OCI-LY1 (cell line): Measurements from ENCODE around the gene IMMT.

Experiments
- H2AFZ ChIP-seq: fragments of 200-600 bp; sonication (generic), shearing (Covaris generic); 2 replicates; pipeline ENCODE4 v1.6.0; 2014; ENCODE audit warnings: antibody characterized with exemption, mild to moderate bottlenecking, low read length
- H3F3A ChIP-seq: fragments of 200-600 bp; sonication (generic), shearing (Covaris generic); 2 replicates; pipeline ENCODE4 v1.6.0; 2014; ENCODE audit warnings: mild to moderate bottlenecking, antibody characterized with exemption, low read length, moderate library complexity; ENCODE audit not compliant: insufficient read depth
- H3K27ac ChIP-seq: fragments of 200-600 bp; sonication (generic); 2 replicates; pipeline ENCODE4 v1.5.1; 2014; ENCODE audit warnings: low read length, mixed run types, mild to moderate bottlenecking, low read depth; ENCODE audit not compliant: poor library complexity, severe bottlenecking
- H3K27me3 ChIP-seq: fragments of 200-600 bp; sonication (generic); 2 replicates; pipeline ENCODE4 v1.6.0; 2014; ENCODE audit warnings: antibody characterized with exemption, mild to moderate bottlenecking, low read length, moderate library complexity; ENCODE audit not compliant: insufficient read depth
- H3K36me3 ChIP-seq: fragments of 200-600 bp; sonication (generic); 2 replicates; pipeline ENCODE4 v1.6.1; 2014; ENCODE audit warnings: mild to moderate bottlenecking, antibody characterized with exemption, low read length, moderate library complexity, mixed read lengths; ENCODE audit not compliant: insufficient read depth
- H3K4me1 ChIP-seq: fragments of 200-600 bp; sonication (generic); 2 replicates; pipeline ENCODE4 v1.5.1; 2014; ENCODE audit warnings: mild to moderate bottlenecking, low read length, moderate library complexity; ENCODE audit not compliant: insufficient read depth, severe bottlenecking
- H3K4me2 ChIP-seq: fragments of 200-600 bp; sonication (generic), shearing (Covaris generic); 2 replicates; pipeline ENCODE4 v1.6.1; 2014; ENCODE audit warnings: low read length
- H3K4me3 ChIP-seq: fragments of 200-600 bp; sonication (generic); 2 replicates; pipeline ENCODE4 v1.5.1; 2014; ENCODE audit warnings: low read length, low read depth, mild to moderate bottlenecking, mixed read lengths; ENCODE audit not compliant: poor library complexity, severe bottlenecking
- H3K79me2 ChIP-seq: fragments of 200-600 bp; shearing (Covaris generic); 2 replicates; pipeline ENCODE4 v1.6.1; 2016; ENCODE audit warnings: mixed run types, low read length, mixed read lengths; ENCODE audit not compliant: insufficient read depth
- H3K9ac ChIP-seq: fragments of 200-600 bp; sonication (generic), shearing (Covaris generic); 2 replicates; pipeline ENCODE4 v1.6.1; 2014; ENCODE audit warnings: mild to moderate bottlenecking, low read length, mixed read lengths
- H3K9me2 ChIP-seq: fragments of 200-600 bp; sonication (generic), shearing (Covaris generic); 2 replicates; pipeline ENCODE4 v1.6.1; 2014; ENCODE audit warnings: low read depth, mild to moderate bottlenecking, low read length, mixed read lengths
- H3K9me3 ChIP-seq: fragments of 200-600 bp; shearing (Covaris generic); 2 replicates; pipeline ENCODE4 v1.6.1; 2014; ENCODE audit warnings: low read length, mixed read lengths
- H4K20me1 ChIP-seq: fragments of 200-600 bp; sonication (generic), shearing (Covaris generic); 2 replicates; pipeline ENCODE4 v1.6.0; 2016; ENCODE audit warnings: mild to moderate bottlenecking, low read length; ENCODE audit not compliant: insufficient read depth
- CTCF ChIP-seq: fragments of 200-600 bp; sonication (generic), shearing (Covaris generic); IDR thresholded peaks from 2 replicates; pipeline ENCODE4 v1.5.1; 2017; ENCODE audit warnings: mild to moderate bottlenecking, antibody characterized with exemption, low read length, moderate library complexity, mixed read lengths
- EZH2 ChIP-seq: fragments of 200-600 bp; sonication (generic), shearing (Covaris generic); IDR thresholded peaks from 2 replicates; pipeline ENCODE4 v1.8.0; 2017; ENCODE audit warnings: borderline replicate concordance, mixed run types, mild to moderate bottlenecking, antibody characterized with exemption, low read length, moderate library complexity, mixed read lengths

IMMT gene

GRCh38 chr2:86233436-86233835 is 38.2 kb upstream of the IMMT start:
- TF ChIP-seq CTCF = no peak
- H3K9me3 ChIP-seq = no peaks in the 10 kb centered on the region

GRCh38 chr2:86232910-86233309 is 37.6 kb upstream of the IMMT start:
- Histone ChIP-seq H3K9me2 (no peaks in the 10 kb centered on the region), H3F3A (no peaks in the 10 kb centered on the region), H3K4me2 (no peak overlapping the region), H3K27me3 (no peaks in the 10 kb centered on the region), H3K4me3 (no peak overlapping the region), H3K9me3 (no peaks in the 10 kb centered on the region), H3K79me2 (no peaks in the 10 kb centered on the region), H3K4me1 (peaks cover 13% of the 10 kb centered on the region), H3K9ac (no peak overlapping the region), H3K36me3 (no peaks in the 10 kb centered on the region), H3K27ac (no peak overlapping the region), H4K20me1 (no peaks in the 10 kb centered on the region), H2AFZ (no peak overlapping the region)
- no peak for TF ChIP-seq EZH2
- TF ChIP-seq CTCF = no peak

More at GRCh38 chr2:86233436-86233835, 38.2 kb upstream of the IMMT start:
- no peak overlapping the region for H2AFZ ChIP-seq
- H3K79me2 ChIP-seq = no peaks in the 10 kb centered on the region
- no peaks in the 10 kb centered on the region for H4K20me1 ChIP-seq
- no peaks in the 10 kb centered on the region for H3K9me2 ChIP-seq
- no peak overlapping the region for H3K4me3 ChIP-seq
- H3K4me2 ChIP-seq = no peak overlapping the region
- H3K9ac ChIP-seq = no peak overlapping the region
- H3K27me3 ChIP-seq = no peaks in the 10 kb centered on the region
- H3K27ac ChIP-seq = no peak overlapping the region
- no peaks in the 10 kb centered on the region for H3K36me3 ChIP-seq
- H3K4me1 ChIP-seq = peaks cover 18% of the 10 kb centered on the region
- no peaks in the 10 kb centered on the region for H3F3A ChIP-seq

- Histone ChIP-seq H3K9me3 (no peaks in the 10 kb centered on the region), H3K27me3 (no peaks in the 10 kb centered on the region), H3K4me2 (no peak overlapping the region), H3K4me3 (no peak overlapping the region), H3K4me1 (peaks cover 11% of the 10 kb centered on the region), H3F3A (no peaks in the 10 kb centered on the region), H2AFZ (no peak overlapping the region), H3K9ac (no peak overlapping the region), H3K79me2 (no peaks in the 10 kb centered on the region), H3K9me2 (no peaks in the 10 kb centered on the region), H4K20me1 (no peaks in the 10 kb centered on the region), H3K36me3 (no peaks in the 10 kb centered on the region), H3K27ac (no peak overlapping the region)
- TF ChIP-seq CTCF (no peak), EZH2 (no peak)
Measured at GRCh38 chr2:86232373-86232784, 37.1 kb upstream of the IMMT start.
